SK-N-MC (cell line): ENCODE results near the gene CSE1L.

Experiments used
- EZH2 ChIP-seq: fragments of 200-600 bp; sonication (generic); IDR thresholded peaks from one replicate; pipeline ENCODE4 v1.6.1; 2017; ENCODE audit warnings: antibody characterized with exemption
- FOXP2 ChIP-seq: optimal IDR thresholded peaks from 2 replicates; pipeline ENCODE3; 2011; ENCODE audit warnings: mild to moderate bottlenecking, moderate library complexity; ENCODE audit not compliant: insufficient read depth; ENCODE audit errors: extremely low read length, control extremely low read depth
- POLR2AphosphoS5 ChIP-seq: IDR thresholded peaks from 2 replicates; pipeline ENCODE4 v1.6.1; 2012; ENCODE audit warnings: mild to moderate bottlenecking, low read depth, low read length, borderline replicate concordance

DNA sequence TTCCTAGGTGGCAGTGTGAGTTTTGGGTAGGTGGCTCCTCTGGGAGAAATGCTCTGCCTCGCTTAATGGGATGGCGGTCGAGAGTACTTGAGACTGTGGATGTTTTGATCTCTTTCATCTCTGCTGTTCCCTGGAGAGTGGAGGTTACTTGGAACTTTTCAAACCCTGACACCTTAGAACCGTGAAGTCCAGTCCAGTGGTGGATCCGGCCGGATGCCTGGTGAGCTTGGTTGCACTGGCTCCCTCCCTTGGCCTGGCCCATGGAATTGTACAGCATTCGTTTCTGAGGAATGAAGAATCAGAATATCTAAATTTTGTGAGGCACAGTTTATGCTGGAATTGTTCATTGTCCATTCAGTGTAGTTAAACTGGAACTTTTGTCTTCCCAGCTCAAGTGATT is 51.0 kb downstream of the CSE1L start:
- TF ChIP-seq EZH2 (no peak), POLR2AphosphoS5 (no peak), FOXP2 (no peak)
